Osteocyte (in vitro differentiated cells): Measurements from ENCODE around the gene HDAC9. TPM values are rescaled to one million over a fixed set of nuclear protein-coding genes. Genes with fewer than 3 reads are reported as not detected.

ENCODE experiments used
- DNase-seq: peaks from one replicate; pipeline ENCODE4 v3.0.0; 2021; ENCODE audit warnings: mixed read lengths; ENCODE audit not compliant: unreplicated experiment; ENCODE audit errors: extremely low spot score
- H3K27ac Mint-ChIP-seq: one replicate; pipeline ENCODE4 v1.8.0; 2021; ENCODE audit warnings: mild to moderate bottlenecking, mixed read lengths; ENCODE audit not compliant: unreplicated experiment
- H3K27me3 Mint-ChIP-seq: one replicate; pipeline ENCODE4 v1.8.0; 2021; ENCODE audit warnings: mixed read lengths; ENCODE audit not compliant: unreplicated experiment
- H3K36me3 Mint-ChIP-seq: one replicate; pipeline ENCODE4 v1.8.0; 2021; ENCODE audit warnings: mixed read lengths; ENCODE audit not compliant: unreplicated experiment
- H3K4me1 Mint-ChIP-seq: one replicate; pipeline ENCODE4 v1.8.0; 2021; ENCODE audit warnings: mixed read lengths; ENCODE audit not compliant: unreplicated experiment
- H3K4me3 Mint-ChIP-seq: one replicate; pipeline ENCODE4 v1.8.0; 2021; ENCODE audit warnings: mild to moderate bottlenecking, moderate library complexity, mixed read lengths; ENCODE audit not compliant: unreplicated experiment
- H3K9me3 Mint-ChIP-seq: one replicate; pipeline ENCODE4 v1.8.0; 2021; ENCODE audit warnings: mixed read lengths; ENCODE audit not compliant: unreplicated experiment
- CTCF ChIP-seq: fragments of 200-600 bp; sonication (generic); IDR thresholded peaks from 2 replicates; pipeline ENCODE4 v1.5.0; 2021; ENCODE audit warnings: antibody characterized with exemption, mild to moderate bottlenecking, moderate library complexity
- total RNA-seq: library from RNA; stranded (reverse); gene quantifications from 2 replicates; pipeline ENCODE4 v1.2.1, GENCODE V29; 2021

HDAC9 gene
- total RNA-seq, 1 donor from 2014 or later: 0.81 TPM

- Mint-ChIP-seq H3K27ac (no peak overlapping the region), H3K4me3 (no peak overlapping the region), H3K4me1 (peaks cover 6% of the 10 kb centered on the region), H3K27me3 (no peaks in the 10 kb centered on the region), H3K36me3 (no peaks in the 10 kb centered on the region), H3K9me3 (no peaks in the 10 kb centered on the region)
- no peak for DNase-seq
- no peak for TF ChIP-seq CTCF
Measured at GRCh38 chr7:18575622-18576572, 80.3 kb downstream of the HDAC9 start.

- H3K27me3 Mint-ChIP-seq: no peaks in the 10 kb centered on the region
- H3K27ac Mint-ChIP-seq: no peak overlapping the region
- TF ChIP-seq CTCF: no peak
- no peak for DNase-seq
- H3K4me3 Mint-ChIP-seq: no peak overlapping the region
- H3K36me3 Mint-ChIP-seq: no peaks in the 10 kb centered on the region
- H3K4me1 Mint-ChIP-seq: peaks cover 11% of the 10 kb centered on the region
- no peaks in the 10 kb centered on the region for H3K9me3 Mint-ChIP-seq
Measured at GRCh38 chr7:18577096-18577771, 81.7 kb downstream of the HDAC9 start.

GRCh38 chr7:18579698-18580097 is 84.1 kb downstream of the HDAC9 start:
- no peak overlapping the region for H3K27ac Mint-ChIP-seq
- no peak for DNase-seq
- H3K36me3 Mint-ChIP-seq: no peaks in the 10 kb centered on the region
- H3K27me3 Mint-ChIP-seq: no peaks in the 10 kb centered on the region
- no peak overlapping the region for H3K4me3 Mint-ChIP-seq
- peaks cover 11% of the 10 kb centered on the region for H3K4me1 Mint-ChIP-seq
- no peak for TF ChIP-seq CTCF
- no peaks in the 10 kb centered on the region for H3K9me3 Mint-ChIP-seq

- TF ChIP-seq CTCF: no peak
- Mint-ChIP-seq H3K4me3 (no peak overlapping the region), H3K4me1 (peaks cover 11% of the 10 kb centered on the region), H3K9me3 (no peaks in the 10 kb centered on the region), H3K27ac (no peak overlapping the region), H3K36me3 (no peaks in the 10 kb centered on the region), H3K27me3 (no peaks in the 10 kb centered on the region)
- DNase-seq: no peak
Measured at GRCh38 chr7:18580950-18581349, 85.4 kb downstream of the HDAC9 start.

- no peak for TF ChIP-seq CTCF
- Mint-ChIP-seq H3K9me3 (no peaks in the 10 kb centered on the region), H3K36me3 (no peaks in the 10 kb centered on the region), H3K4me1 (peaks cover 8% of the 10 kb centered on the region), H3K4me3 (no peak overlapping the region), H3K27me3 (no peaks in the 10 kb centered on the region), H3K27ac (no peak overlapping the region)
- DNase-seq: no peak
Measured at GRCh38 chr7:18583305-18583704, 87.8 kb downstream of the HDAC9 start.
